SU-DHL-6 (cell line): ENCODE results near the gene CARD16.
"Not testable (repeated sequence)": the region's sequence is repeated elsewhere in the genome, so short reads cannot be mapped to it uniquely, and the experiment has no call there.

ENCODE experiments used
- H2AFZ ChIP-seq: fragments of 200-600 bp; sonication (generic); 2 replicates; pipeline ENCODE4 v1.6.1; 2014; ENCODE audit warnings: low read depth, mild to moderate bottlenecking, moderate library complexity, mixed read lengths, antibody characterized with exemption, low read length; ENCODE audit not compliant: severe bottlenecking
- H3F3A ChIP-seq: fragments of 200-600 bp; shearing (Covaris generic); 2 replicates; pipeline ENCODE4 v1.6.0; 2016; ENCODE audit warnings: antibody characterized with exemption, mild to moderate bottlenecking; ENCODE audit not compliant: insufficient read depth
- H3K27ac ChIP-seq: fragments of 200-600 bp; sonication (generic); 2 replicates; pipeline ENCODE4 v1.5.1; 2016; ENCODE audit warnings: low read depth, mild to moderate bottlenecking, low read length, moderate library complexity, mixed read lengths
- H3K27me3 ChIP-seq: fragments of 200-600 bp; sonication (generic), shearing (Covaris generic); 2 replicates; pipeline ENCODE4 v1.6.0; 2014; ENCODE audit warnings: mild to moderate bottlenecking, low read length
- H3K36me3 ChIP-seq: fragments of 200-600 bp; sonication (generic); 2 replicates; pipeline ENCODE4 v1.6.1; 2014; ENCODE audit warnings: mild to moderate bottlenecking, low read length, mixed read lengths
- H3K4me2 ChIP-seq: fragments of 300-600, 200-600 bp; shearing (Covaris generic), sonication (generic); 2 replicates; pipeline ENCODE4 v1.6.0; 2014; ENCODE audit warnings: low read length, low read depth, mild to moderate bottlenecking; ENCODE audit not compliant: poor library complexity, severe bottlenecking
- H3K4me3 ChIP-seq: fragments of 200-600 bp; sonication (generic); 2 replicates; pipeline ENCODE4 v1.5.1; 2014; ENCODE audit warnings: antibody characterized with exemption, low read length, mild to moderate bottlenecking, mixed read lengths; ENCODE audit not compliant: insufficient read depth, poor library complexity, severe bottlenecking
- H3K79me2 ChIP-seq: fragments of 200-600 bp; sonication (generic); 2 replicates; pipeline ENCODE4 v1.6.1; 2014; ENCODE audit warnings: mild to moderate bottlenecking, low read length, moderate library complexity; ENCODE audit not compliant: insufficient read depth
- H3K9ac ChIP-seq: fragments of 200-600 bp; sonication (generic); 2 replicates; pipeline ENCODE4 v1.7.0; 2014; ENCODE audit warnings: mild to moderate bottlenecking, low read length
- H3K9me2 ChIP-seq: fragments of 200-600 bp; sonication (generic); replicated peaks from 2 replicates; pipeline ENCODE4 v1.6.1; 2014; ENCODE audit warnings: low read length; ENCODE audit not compliant: insufficient read depth
- H3K9me3 ChIP-seq: fragments of 200-600 bp; sonication (generic); 2 replicates; pipeline ENCODE4 v1.6.1; 2014; ENCODE audit warnings: low read length, mixed read lengths; ENCODE audit not compliant: insufficient read depth
- H4K20me1 ChIP-seq: fragments of 200-600 bp; sonication (generic); 2 replicates; pipeline ENCODE4 v1.6.1; 2014; ENCODE audit warnings: low read depth, mild to moderate bottlenecking, antibody characterized with exemption, low read length, moderate library complexity, mixed read lengths
- EZH2phosphoT487 ChIP-seq: fragments of 200-600 bp; sonication (generic), shearing (Covaris generic); conservative IDR thresholded peaks from 2 replicates; pipeline ENCODE4 v1.6.1; 2018; ENCODE audit warnings: mild to moderate bottlenecking, antibody characterized with exemption, low read length, moderate library complexity, mixed read lengths
- TF ChIP-seq, protein P1 (sequence below): fragments of 200-600 bp; sonication (generic); IDR thresholded peaks from one replicate; pipeline ENCODE4 v1.5.1; 2017; ENCODE audit warnings: antibody characterized with exemption, mild to moderate bottlenecking, low read length, moderate library complexity; ENCODE audit not compliant: insufficient read depth, poor library complexity, severe bottlenecking

Gene CARD16

DNA sequence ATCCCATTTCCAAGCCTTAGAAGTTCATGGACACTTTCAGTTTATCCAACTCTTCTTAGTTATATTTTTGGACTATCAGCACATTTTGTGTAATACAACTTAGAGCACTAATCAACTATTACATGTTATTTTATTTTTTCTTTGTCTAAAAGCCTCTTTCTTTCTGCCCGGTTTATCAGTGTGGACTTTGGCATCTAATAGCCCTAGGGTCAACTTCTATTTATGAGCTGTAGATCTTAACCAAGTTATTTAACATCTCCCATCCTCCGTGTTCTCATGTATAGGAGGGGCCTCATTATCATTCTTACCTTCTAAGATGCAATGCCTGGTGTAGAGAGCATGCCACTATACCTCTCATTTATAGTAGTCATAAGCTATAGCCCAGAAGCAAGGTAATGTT is 4.4 kb downstream of the CARD16 start:
- H3K4me3 ChIP-seq, result no peak overlapping the region

DNA sequence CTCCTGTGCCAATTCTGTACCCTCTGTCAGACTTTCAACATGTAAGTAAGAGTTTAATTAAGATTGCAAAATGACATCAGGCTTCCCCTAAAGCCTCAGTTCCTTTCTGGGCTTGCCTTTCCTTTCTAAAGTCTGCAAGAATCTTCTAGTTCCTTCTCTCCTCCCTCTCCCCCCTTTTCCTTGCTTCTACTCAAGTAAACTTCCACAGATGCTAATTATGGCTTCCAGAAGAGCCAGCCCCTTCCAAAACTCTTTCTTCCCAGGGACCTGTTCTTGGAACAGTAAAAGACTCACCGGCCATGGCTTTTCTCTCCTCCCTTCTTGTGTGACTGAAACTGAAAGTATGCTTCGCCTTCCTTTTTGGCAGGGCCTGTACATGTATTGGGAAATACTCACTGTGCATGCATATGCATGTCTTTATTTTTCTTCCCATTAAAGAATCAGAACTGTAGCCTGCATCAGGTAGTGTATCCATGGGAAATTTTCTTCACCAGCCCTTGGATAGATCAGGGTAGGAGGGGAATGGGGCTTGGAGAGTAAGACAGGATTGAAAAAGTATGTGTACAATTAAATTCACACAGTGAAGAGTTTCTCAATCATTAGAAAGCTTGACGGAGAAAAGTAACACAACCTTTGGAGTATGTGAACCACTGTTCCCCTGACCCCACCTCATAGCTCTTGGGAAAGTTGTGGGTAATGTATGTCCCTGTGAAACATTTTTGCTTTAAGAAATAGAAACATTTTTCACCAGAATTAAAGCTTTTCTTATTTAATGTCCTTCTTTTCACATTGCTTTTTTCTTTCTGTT is 10.1 kb downstream of the CARD16 start, which contains the start of gene CASP1:
CASP1 (minus strand) TSS at position 332 of the 808 bp plus-strand sequence; CDS start at position 301, 31 bp downstream.
- Histone ChIP-seq H3K27me3 (no peaks in the 10 kb centered on the region), H3K9me3 (no peaks in the 10 kb centered on the region), H3K36me3 (no peaks in the 10 kb centered on the region), H3K79me2 (no peaks in the 10 kb centered on the region), H3K4me2 (no peak within 1 kb of the TSS), H3K4me3 (no peak within 1 kb of the TSS), H2AFZ (no peak within 1 kb of the TSS), H3F3A (no peaks in the 10 kb centered on the region), H3K9me2 (no peaks in the 10 kb centered on the region), H3K9ac (no peak within 1 kb of the TSS), H3K27ac (no peak within 1 kb of the TSS), H4K20me1 (no peaks in the 10 kb centered on the region)
- TF ChIP-seq, protein P1, sequence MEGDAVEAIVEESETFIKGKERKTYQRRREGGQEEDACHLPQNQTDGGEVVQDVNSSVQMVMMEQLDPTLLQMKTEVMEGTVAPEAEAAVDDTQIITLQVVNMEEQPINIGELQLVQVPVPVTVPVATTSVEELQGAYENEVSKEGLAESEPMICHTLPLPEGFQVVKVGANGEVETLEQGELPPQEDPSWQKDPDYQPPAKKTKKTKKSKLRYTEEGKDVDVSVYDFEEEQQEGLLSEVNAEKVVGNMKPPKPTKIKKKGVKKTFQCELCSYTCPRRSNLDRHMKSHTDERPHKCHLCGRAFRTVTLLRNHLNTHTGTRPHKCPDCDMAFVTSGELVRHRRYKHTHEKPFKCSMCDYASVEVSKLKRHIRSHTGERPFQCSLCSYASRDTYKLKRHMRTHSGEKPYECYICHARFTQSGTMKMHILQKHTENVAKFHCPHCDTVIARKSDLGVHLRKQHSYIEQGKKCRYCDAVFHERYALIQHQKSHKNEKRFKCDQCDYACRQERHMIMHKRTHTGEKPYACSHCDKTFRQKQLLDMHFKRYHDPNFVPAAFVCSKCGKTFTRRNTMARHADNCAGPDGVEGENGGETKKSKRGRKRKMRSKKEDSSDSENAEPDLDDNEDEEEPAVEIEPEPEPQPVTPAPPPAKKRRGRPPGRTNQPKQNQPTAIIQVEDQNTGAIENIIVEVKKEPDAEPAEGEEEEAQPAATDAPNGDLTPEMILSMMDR, result no peak
- no peak for TF ChIP-seq EZH2phosphoT487

More for the DNA sequence above, 4.4 kb downstream of the CARD16 start:
- H3K9me3 ChIP-seq, result no peaks in the 10 kb centered on the region
- H4K20me1 ChIP-seq, result no peaks in the 10 kb centered on the region
- no peak overlapping the region for H2AFZ ChIP-seq
- H3K4me2 ChIP-seq, result no peak overlapping the region
- no peak overlapping the region for H3K27ac ChIP-seq
- H3K36me3 ChIP-seq, result no peaks in the 10 kb centered on the region
- TF ChIP-seq, protein P1, result no peak
- no peak for TF ChIP-seq EZH2phosphoT487
- H3K9me2 ChIP-seq, result no peaks in the 10 kb centered on the region
- no peaks in the 10 kb centered on the region for H3F3A ChIP-seq
- no peaks in the 10 kb centered on the region for H3K79me2 ChIP-seq
- no peak overlapping the region for H3K9ac ChIP-seq
- no peaks in the 10 kb centered on the region for H3K27me3 ChIP-seq

DNA sequence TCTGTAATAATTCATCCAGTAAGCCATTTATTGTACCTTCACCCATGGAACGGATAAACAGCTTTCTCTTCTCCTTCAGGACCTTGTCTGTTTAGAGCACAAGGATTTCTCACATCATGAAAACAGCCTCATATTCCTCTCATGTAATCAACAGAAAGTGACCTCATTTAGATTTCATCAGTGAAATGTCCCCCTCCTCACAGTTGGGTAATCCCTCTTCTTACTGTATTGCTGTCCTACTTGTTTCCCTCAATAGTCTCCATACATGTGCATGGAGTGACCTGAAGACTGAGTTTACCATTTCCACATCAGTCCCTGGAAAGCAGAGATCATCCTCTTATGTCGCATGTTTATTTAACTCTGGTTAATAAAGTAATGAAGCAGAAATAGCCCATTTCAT is 10.7 kb downstream of the CARD16 start:
- H4K20me1 ChIP-seq, H3K79me2 ChIP-seq, H3K9me2 ChIP-seq, H3K36me3 ChIP-seq, H3K27me3 ChIP-seq, H3K4me3 ChIP-seq, H3F3A ChIP-seq, H3K9ac ChIP-seq, H3K9me3 ChIP-seq, H3K27ac ChIP-seq, H2AFZ ChIP-seq, H3K4me2 ChIP-seq: not testable (repeated sequence)

DNA sequence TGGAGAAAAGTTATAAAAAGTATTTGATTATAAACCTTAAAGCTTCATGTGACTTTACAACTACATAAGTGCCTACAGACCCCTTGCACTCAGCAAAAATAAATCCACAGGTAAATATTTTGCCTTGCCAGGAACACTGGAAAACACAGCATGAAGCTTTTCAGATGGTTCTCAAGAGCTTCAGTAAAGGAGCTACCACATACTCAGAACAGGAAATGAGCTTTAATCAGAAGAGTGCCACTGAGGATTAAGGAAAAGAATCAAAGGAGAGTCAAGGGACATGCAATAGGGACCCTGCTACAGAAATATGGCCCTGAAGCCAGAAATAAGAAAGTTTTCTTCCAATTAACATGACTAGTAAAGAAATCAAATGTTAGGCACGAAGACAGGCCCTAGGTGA is 11.4 kb downstream of the CARD16 start:
- H3K9ac ChIP-seq, result no peak overlapping the region
- no peak overlapping the region for H3K4me3 ChIP-seq

More for the DNA sequence above, 11.4 kb downstream of the CARD16 start:
- H3F3A ChIP-seq, result no peaks in the 10 kb centered on the region
- H3K9me3 ChIP-seq, result no peaks in the 10 kb centered on the region
- H3K9me2 ChIP-seq, result no peaks in the 10 kb centered on the region
- H3K27me3 ChIP-seq, result no peaks in the 10 kb centered on the region
- H3K4me2 ChIP-seq, result no peak overlapping the region
- no peak overlapping the region for H3K27ac ChIP-seq
- no peaks in the 10 kb centered on the region for H4K20me1 ChIP-seq
- H2AFZ ChIP-seq, result no peak overlapping the region
- H3K36me3 ChIP-seq, result no peaks in the 10 kb centered on the region
- H3K79me2 ChIP-seq, result no peaks in the 10 kb centered on the region
- TF ChIP-seq, protein P1, result no peak
